T-helper 22 cell (primary cell): ENCODE measurements around the gene GGTA1.
"Not testable (repeated sequence)": the region's sequence is repeated elsewhere in the genome, so short reads cannot be mapped to it uniquely, and the experiment has no call there.

Source experiments
- DNase-seq: peaks from one replicate; pipeline ENCODE4 v3.0.0-alpha.2; 2020; ENCODE audit warnings: low read depth

The GGTA1 gene

DNA sequence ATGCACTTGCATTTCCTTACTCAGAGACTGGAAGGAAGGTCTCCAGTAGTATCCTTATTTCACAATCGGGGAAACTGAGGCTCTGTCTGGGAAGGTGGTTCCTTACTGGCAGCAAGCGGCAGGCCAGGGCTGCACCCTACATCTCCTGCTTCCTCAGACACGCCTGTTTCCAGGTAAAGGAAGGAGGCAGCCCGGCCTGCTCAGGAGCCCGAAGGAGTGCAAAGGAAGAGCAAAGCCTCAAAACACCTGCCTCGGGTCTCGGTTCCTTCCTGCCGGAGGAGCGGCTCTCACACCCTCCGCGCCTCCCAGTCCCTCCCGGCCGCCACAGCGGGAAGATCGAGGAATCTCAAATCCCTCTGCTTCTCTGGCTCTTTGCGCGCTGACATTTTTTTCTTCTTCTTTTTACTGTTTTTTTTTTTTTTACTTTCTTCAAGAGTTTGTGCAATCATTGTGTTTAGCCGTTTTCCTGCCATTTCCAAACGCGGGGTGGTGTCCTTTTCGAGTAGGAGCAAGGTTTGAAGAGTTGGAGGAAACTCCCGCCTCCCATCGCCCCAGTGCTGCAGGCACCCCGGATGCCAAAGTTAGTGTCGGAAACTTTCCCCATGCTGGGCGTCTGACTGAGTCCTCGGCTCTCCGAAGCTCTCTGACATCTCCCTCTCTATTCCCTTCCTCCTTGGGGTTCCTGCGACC, 1.0 kb downstream of the GGTA1 start:
- DNase-seq, result no peak

DNA sequence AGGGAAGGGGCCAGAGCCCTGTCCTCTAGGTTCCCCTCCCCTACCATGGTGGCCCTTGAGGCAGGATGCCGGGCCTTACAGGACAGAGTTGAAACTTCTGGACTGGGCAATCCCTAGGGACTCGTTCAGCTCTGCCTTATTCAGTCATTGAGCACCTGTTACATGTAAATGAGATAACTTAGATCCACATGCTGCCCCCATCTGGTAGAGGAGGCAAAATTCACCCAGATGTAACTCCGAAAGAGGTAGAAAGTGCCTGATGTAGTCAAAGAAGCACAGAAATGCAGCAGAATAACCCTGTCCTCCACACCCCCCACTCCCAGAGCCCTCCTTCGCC, 1.5 kb downstream of the GGTA1 start:
- no peak for DNase-seq

DNA sequence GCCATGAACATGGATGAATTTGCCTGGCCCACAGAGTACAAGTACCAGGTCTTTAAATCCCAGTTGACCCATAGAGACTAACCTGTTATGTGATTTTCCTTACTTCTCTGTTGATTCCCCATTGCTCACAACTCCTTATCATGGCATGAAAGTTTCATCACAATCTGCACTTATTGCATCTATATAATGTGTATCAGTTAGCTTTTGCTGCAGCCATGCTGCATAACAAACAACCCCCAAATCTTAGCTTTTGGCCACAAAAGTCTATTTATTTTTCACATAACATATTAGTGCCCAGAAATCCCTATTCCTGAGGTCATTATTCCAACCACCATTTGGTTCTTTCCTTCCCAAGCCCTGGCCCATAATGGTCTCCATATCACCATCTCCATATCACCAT, 3.7 kb downstream of the GGTA1 start:
- no peak for DNase-seq

DNA sequence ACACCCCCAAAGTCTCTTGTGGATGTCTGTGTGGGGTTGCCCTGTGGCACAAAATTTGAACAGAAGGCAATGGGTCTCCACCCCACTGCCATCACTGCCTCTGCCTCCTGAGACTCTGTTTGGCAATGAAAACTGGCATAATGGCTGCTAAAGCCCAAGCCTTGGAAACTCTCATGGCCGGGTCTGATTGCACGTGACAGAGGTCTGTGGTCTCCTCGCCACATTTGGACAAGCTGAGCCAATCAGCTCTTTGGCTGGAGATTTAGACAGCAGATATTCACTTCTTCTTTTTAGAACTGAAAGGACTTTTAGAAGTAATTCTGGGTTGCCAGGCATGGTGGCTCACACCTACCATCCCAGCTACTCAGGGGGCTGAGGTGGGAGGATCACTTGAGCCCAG, 5.5 kb downstream of the GGTA1 start:
- DNase-seq, result no peak

DNA sequence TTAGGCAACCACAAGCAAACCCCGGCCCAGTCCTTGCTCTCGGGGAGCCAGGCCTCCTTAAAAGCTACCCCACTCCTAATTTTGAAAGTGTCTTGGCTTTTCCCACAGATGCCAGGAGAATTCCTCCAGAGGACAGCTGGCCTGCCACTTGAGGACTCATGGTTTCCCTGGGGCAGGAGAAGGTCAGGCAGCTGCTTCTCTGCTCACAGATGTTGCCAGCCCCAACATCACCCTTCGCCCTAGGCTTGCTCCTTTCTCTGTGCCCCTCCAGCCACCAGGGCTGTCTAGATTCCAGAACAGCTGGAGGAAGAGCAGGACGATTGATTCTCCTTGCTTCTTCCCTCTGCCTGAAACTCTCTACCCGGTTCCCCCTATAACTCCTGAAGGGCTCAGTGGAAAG, 8.5 kb downstream of the GGTA1 start:
- DNase-seq, result no peak

DNA sequence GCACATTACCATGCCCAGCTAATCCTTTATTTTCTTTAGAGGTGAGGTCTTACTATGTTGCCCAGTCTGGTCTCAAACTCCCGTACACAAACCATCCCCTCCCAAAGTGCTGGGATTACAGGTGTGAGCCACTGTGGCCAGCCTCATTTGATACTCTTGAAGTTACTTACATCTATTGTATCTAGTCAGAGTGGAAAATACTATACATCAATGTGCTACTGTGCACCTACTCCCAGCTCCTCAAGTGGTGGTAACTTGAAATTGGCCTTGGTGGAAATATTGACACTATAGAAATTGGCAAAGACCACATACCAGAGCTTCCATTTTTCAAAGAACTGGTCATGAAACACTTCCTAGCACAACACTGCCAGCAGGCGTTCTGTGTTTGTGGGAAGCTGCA, 10.3 kb downstream of the GGTA1 start:
- no peak for DNase-seq

DNA sequence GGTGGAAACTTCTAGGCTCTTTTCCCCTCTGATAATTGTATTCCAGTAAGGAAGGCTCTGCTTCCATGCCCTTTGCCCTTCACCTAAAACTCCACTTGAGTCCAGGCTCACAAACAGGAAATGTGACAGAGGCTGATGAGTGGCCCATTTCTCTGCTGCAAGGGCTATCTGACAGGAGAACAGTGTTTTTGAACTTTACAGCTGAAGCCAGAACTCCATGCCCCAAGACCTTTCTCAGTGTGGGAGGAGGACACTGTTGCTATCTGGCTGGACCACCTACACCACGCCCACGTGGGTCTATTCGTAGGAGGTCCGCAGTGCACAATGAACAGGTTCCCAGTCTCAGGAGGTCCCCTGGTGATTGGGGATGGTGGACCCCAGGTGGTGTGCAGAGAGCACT, 13.6 kb downstream of the GGTA1 start:
- DNase-seq, result no peak

DNA sequence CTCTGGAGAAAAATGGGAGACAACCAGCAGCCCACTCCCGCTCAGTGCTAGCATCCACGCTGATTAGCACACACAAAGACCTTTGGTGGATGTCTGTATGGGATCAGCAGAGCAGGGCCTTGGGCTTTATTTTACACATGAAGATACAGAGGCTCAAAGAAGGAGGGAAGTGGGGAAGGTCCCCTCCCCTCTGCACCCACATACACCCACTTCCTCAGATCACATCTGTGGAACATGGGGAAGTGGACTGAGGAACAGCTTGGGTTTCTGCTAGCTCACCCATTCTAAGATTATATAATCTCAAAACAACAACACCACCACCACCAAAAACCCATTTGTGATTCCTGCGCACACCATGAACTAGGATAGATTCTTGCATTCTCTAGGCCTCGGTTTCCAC, 14.0 kb downstream of the GGTA1 start:
- no peak for DNase-seq

DNA sequence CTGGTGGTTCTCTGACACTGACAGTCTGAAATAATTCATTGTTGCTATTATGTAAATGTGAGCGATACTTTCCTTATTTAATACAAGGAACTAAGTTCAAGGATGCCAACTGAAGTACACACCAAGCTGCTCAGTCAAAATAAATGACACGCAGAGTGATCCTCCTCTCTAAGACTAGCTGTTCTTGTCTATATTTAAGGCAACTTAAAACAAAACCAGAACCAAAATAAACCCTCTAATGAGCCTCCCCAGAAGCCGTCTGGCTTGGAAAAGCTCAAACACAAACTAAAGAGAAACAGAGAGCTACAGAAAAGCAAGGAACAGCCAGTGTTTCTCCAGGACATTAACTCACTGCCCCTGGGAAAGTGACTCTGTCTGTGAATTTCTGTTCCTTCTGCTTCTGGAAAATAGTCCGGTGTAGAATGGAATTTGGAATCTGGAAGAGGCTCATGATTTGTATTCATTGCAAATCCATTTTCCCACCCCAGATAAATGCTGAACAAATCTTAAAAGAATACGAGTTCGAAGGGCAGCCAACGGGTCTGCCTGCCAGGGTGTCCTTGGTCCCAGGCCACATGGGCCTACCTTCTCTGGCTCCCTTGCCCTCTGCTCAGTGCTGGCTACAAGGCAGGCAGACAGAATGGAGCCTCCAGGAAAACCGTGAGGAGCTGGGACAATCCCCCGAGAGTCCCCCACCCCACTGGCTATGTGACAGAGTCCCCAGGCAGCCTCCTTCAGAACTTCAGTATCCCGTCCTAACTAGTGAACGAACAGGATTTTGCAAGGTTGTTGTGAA, 14.8 kb downstream of the GGTA1 start:
- DNase-seq, result no peak

DNA sequence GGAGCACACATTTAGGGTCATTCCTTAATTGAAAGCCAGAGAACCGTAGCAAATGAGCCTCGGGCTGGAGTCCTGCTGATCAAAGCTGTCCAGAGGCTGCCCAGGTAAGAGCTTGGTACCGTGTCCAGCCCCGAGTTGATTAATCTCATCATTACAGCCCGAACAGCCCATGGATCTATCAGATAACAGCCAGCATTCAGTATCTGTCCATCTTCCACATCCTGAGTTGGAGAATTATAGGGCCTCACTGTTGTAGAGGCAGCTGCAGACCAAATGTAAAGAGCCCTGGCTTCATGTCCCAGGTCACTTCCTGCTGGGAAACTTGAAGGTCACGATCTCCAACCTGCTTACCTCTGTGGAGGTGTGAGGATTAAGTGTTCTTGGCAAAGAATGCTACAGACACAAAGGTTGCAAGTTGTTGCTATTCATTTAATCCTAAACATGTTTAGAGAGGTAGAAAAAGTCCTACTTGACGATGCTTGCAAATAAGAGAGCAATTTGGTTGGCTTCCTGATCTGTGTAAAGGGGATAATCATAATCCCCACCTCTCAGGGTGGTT, 16.1 kb downstream of the GGTA1 start:
- no peak for DNase-seq

DNA sequence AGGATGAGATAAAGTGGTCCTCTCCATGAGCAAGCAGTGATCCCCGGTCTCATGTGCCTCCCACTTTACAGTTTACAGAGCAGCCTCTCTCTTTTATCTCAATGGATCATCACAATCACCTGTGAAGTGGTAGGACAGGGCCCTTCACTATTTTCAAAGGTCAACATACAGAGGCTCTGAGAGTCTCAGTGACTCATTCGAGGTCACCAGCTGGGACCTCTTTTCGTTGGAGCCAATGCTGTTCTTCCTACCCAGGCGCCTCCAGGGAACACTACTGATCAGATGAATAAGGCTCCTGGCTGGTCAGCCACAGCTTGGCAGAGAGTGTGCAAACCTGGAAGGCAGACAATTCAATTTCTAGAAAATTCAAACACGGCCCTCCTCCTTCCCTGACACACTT, 16.6 kb downstream of the GGTA1 start:
- no peak for DNase-seq

DNA sequence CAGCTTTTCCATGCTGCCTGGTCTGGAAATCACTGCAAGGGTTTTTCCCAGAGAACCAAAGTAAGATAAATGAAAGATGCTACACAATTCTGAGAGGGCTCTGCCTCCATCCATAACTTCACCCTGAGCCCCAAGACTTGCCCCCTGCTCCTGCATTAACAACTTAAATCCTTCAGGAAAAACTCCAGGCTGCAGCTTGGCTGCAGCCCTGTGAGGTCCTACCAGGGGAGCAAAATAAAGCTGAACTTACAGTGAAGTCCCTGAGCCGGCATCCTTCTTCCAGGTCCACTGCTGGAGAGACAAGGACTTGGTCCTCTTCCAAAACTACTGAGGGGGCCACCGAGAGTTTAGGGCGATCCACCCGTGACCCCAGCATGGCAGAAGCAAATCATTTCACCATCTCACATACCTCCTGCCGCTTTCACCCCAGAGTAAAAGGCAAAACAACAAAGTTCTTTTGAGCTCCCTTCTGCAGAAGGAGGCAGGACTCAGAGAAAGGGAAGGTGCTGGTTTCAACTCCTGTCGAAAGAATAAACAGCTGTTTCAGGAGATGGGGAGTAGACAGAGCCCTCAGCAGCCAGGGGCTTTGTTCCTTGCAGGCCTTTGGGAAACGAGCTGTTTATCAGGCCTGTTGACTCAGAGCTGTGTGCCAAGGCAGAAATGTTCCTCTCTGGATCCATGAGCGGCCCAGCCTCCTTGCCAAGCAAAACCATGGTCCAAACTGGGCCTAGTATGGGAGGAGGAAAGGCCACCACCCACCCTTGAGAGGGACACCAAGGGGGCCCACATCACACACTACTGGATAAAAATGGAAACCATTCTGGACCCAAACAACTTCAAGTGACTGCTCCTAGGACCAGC, 20.6 kb downstream of the GGTA1 start:
- no peak for DNase-seq

DNA sequence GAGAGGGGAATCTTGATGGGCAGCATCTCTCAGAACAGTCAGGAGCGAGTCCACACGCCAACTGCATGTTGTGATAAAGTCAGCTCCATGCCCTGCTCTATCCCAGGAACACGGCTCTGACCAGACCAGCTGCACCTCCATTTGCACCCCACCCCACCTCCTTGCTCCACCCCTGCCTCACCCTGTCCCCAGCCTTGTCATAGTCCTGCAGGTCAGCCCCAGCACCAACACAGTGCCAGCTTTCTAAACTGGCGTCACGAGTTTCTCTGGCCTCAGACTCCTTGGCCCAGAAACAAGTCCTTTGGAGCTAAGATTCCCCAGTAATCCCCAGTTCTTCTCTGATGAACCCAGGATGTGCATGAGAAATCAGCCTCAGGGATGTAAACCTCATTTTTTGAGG, 23.5 kb downstream of the GGTA1 start:
- no peak for DNase-seq

DNA sequence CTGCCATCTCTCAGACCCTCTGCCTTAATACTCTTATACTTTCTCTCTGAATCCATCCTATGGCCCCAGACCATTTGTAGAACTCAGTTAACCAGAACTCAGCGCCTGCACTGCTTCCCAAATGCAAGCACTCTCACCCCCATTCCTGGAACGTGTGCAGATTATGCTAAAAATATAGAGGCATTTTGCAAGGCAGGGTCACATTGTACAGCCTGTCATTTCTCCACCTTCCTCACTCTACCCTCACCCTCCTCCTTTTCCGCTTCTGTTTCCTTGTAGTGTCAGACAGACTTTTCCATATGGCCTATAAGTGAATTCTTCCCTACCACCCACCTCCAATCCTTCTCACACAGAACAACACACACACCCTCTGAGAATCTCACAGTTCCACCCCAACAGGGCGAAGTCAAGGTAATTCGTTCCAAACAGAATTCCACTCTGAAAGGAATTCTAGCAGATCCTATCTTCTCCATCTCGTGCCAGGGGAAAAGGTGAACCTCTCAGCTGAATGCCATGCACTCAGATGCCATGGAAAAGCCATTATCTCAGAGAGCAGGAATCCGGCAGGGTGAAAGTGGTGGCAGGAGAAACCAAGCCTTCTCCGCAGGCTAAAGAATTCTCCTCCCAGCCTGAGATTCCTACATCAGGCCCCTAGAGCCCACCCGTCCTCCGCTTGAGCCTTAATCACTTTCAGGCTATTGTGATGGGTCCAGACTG, 25.3 kb downstream of the GGTA1 start:
- DNase-seq, result no peak

DNA sequence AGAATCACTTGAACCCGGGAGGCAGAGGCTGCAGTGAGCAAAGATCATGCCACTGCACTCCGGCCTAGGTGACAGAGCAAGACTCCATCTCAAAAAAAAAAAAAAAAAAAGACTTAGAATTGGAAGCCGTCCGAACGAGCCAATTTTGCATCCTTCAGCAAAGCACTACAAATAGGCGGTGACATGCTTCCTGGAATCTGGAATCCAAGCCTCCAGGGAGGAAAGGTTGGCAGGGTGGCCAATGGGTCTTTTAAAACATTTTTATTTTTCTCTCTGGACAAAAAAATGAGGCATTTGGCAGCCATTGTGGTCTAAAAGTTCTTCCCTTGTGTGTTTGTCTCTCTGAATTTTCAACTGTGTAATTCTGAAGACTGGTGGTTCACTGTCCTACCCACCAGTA, 26.4 kb downstream of the GGTA1 start:
- no peak for DNase-seq

DNA sequence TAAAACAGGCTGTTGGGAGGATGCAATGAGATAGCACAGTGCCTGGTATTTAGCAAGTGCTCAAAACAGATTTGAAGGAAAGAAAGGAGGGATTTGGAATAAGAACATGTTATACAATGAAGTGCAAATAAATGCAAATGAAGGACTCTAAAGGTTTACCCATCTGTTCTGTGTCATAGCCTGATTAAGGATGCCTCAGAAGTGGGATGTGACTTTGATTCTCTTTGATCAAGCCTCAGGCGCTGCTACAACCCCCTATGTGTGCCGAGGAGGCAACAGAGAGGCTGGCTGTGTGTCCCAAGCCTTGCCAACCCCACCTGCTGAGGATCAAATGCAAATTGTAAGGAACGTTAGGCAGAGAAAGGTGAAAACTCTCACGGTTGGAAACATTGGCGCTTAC, 27.2 kb downstream of the GGTA1 start:
- no peak for DNase-seq

DNA sequence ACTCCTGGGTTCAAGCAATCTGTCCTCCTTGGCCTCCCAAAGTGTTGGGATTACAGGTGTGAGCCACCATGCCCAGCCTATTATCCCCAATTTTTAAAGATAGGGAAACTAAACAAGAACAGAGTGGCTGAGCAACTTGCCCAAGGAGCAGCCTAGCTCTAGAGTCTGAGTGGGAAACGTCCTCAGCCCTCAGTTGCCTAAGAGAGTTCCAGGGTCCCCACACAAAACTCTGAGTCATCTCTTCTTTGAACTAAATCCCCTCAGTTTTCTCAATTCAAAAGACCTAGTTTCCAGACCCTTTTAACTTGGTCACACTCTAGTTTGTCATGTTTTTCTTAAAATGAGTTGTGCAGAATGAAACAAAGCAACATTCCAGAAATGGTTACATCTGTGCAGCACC, 33.5 kb downstream of the GGTA1 start:
- no peak for DNase-seq

DNA sequence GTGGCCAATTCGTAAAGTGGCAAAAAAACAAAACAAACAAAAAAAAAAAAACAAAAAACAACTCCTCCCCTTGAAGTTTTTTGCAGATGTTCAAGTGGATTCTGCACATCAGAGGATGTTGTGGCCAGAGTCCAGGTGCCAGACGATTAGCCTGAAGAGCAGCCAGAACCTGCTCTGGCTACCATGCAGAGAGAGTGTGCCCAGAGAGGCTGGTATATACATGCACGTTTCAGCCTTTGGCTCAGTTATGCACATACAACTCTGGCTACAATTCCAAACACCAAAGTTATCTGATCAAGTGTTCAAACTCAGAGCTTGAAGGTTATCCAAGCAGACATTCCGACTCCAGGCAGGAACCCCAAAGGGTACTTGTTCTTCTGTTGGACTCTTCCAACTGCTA, 34.7 kb downstream of the GGTA1 start:
- DNase-seq, result no peak

DNA sequence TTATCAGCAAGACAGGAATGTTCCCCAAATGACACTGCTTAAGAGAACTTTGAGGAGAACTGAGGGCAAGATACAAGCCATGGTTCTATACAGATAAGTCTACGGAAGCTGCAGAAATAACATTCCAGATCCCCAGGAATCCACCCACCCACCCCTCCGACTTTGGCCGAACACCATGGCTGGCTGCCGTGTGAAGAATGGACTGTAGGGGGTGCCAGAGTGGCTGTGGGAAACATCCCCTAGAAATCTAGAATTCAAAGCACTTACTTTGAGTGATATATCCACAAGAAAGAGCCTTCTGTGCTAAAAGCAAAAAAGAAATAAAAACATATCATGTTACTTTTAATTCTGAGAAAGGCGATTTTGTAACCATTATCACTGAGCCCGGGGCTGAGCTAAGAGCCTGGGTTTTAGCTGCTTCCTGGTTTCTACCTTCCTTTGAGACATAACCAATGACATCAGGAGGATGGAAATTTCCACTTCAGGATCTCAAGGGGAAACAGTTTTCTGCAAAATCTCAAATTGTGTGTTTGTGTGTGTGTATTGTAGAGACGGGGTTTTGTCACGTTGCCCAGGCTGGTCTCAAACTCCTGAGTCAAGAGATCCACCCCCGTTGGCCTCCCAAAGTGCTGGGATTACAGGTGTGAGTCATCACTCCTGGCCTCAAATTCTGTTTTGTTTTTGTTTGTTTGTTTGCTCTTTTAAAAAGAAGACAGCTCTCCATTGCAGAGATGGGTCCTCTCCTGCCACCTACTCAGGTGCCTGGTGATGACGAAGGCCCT, 36.4 kb downstream of the GGTA1 start:
- no peak for DNase-seq

DNA sequence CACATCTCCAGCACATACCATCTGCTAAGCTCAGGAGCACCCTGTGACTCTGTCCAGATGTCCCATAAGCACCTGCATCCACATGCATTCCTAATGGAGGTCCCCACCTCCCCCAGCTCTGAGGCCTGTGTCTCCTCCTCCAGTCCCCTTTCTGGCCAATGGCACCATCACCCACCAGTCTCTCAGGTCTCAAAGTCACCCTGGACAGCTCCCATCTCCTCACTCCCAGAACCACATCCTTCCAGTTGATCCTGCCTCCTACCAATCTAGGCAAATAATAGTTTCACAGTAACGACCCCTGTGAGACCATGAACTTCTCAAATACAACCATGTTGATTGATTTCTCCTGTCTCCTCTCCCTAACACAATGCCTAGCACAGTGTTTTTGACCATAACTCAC, 40.1 kb downstream of the GGTA1 start:
- DNase-seq, result no peak

DNA sequence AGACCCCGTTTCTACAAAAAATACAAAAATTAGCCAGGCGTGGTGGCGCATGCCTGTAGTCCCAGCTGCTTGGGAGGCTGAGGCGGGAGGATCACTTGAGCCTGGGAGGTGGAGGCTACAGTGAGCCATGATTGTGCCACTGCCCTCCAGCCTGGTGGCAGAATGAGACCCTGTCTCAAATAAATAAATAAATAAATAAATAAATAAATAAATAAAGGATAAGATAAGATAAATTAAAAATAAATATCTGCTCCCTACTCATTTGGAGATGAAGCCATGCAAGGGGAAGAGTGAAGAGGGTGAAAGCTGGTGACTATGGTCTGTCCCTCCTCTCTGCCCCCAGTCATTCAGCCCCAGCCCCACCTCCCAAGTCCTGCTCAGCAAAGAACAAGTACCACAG, 41.2 kb downstream of the GGTA1 start:
- DNase-seq, result not testable (repeated sequence)
